HEK293T (cell line): ENCODE results near the gene SEMA3A.

Experiments used
- ELF4 ChIP-seq: fragments of 450-650 bp; IDR thresholded peaks from 2 replicates; pipeline ENCODE4 v1.6.1; 2017; ENCODE audit warnings: antibody characterized with exemption
- FOXA1 ChIP-seq: fragments of 450-650 bp; IDR thresholded peaks from 2 replicates; pipeline ENCODE4 v1.6.1; 2016; ENCODE audit warnings: mild to moderate bottlenecking
- LEF1 ChIP-seq: fragments of 450-650 bp; IDR thresholded peaks from 2 replicates; pipeline ENCODE4 v1.6.1; 2017; ENCODE audit warnings: mild to moderate bottlenecking, borderline replicate concordance
- SP1 ChIP-seq: fragments of 450-650 bp; IDR thresholded peaks from 2 replicates; pipeline ENCODE4 v1.6.1; 2017
- ZNF384 ChIP-seq: fragments of 450-650 bp; IDR thresholded peaks from 2 replicates; pipeline ENCODE4 v1.6.1; 2016

DNA sequence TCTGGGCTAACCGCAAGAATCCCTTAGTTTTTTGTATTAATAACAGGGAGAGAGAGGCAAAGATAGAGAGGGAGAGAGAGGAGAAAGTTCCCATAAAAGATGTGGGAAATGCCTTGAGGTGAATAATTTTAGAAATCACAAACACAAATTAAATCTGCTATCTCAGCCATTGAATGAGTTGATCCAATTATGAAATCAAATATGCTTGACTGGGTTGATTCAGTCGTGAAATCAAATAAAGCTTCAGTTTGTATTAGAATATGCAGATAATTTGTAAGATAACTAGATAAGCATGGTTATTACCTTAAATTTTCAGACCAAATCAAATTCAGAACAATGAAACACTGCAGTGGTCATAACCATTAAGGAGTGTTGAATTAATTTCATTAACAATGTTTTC lies 68.9 kb downstream of the SEMA3A start:
- TF ChIP-seq SP1: no peak
- no peak for TF ChIP-seq FOXA1
- no peak for TF ChIP-seq ELF4
- TF ChIP-seq LEF1: no peak
- TF ChIP-seq ZNF384: no peak
